GM19395 (cell line): ENCODE results near the gene POLA1.

Experiments used
- ATAC-seq: cut with Tn5 transposase; IDR thresholded peaks from one replicate; pipeline ENCODE4 v1.9.1; 2021; ENCODE audit warnings: mild to moderate bottlenecking, moderate library complexity; ENCODE audit not compliant: unreplicated experiment

Gene POLA1

GRCh38 chrX:25004485-25005032, 310.8 kb downstream of the POLA1 start:
- no peak for ATAC-seq

GRCh38 chrX:25005034-25005381, 311.3 kb downstream of the POLA1 start:
- ATAC-seq, result no peak

GRCh38 chrX:25005382-25006185, 311.9 kb downstream of the POLA1 start:
- ATAC-seq, result no peak

- ATAC-seq, result no peak
These were observed 312.9 kb downstream of the POLA1 start for GRCh38 chrX:25006586-25007058.

GRCh38 chrX:25007059-25008053, 313.6 kb downstream of the POLA1 start:
- no peak for ATAC-seq

GRCh38 chrX:25009407-25009806, 315.7 kb downstream of the POLA1 start:
- ATAC-seq, result no peak

GRCh38 chrX:25010784-25011588, 317.3 kb downstream of the POLA1 start:
- no peak for ATAC-seq

GRCh38 chrX:25011589-25012432, 318.1 kb downstream of the POLA1 start:
- no peak for ATAC-seq

- ATAC-seq, result no peak
These were observed 318.7 kb downstream of the POLA1 start for GRCh38 chrX:25012433-25012735.

- ATAC-seq, result no peak
These were observed 319.3 kb downstream of the POLA1 start for GRCh38 chrX:25012793-25013631.

GRCh38 chrX:25013632-25014365, 320.1 kb downstream of the POLA1 start:
- ATAC-seq, result no peak

GRCh38 chrX:25014366-25014838, 320.7 kb downstream of the POLA1 start:
- ATAC-seq, result no peak

GRCh38 chrX:25015486-25016360, 322.0 kb downstream of the POLA1 start, which contains the start of gene ARX:
TSS of gene ARX (minus strand) at chrX:25015965. CDS start at chrX:25015737, 228 bp downstream.
- ATAC-seq, result no peak

GRCh38 chrX:25016361-25016671, 322.6 kb downstream of the POLA1 start:
- no peak for ATAC-seq

- ATAC-seq, result no peak
These were observed 323.4 kb downstream of the POLA1 start for GRCh38 chrX:25016938-25017598.

- ATAC-seq, result no peak
These were observed 324.0 kb downstream of the POLA1 start for GRCh38 chrX:25017667-25018247.
